Stimulated activated CD8-positive, alpha-beta memory T cell treated with anti-CD3 and anti-CD28 coated beads, Interleukin-7, amount 100 ng/mL, for 24 hours (primary cell): ENCODE results near the gene MESD.

Experiments
- DNase-seq: peaks from one replicate; pipeline ENCODE4 v3.0.0-alpha.2; 2020; ENCODE audit warnings: low read depth

Gene MESD

GRCh38 chr15:80934761-80935221 lies 54.8 kb downstream of the MESD start:
- no peak for DNase-seq

- no peak for DNase-seq
These were observed 56.6 kb downstream of the MESD start for GRCh38 chr15:80932989-80933388.

- no peak for DNase-seq
These were observed 57.2 kb downstream of the MESD start for GRCh38 chr15:80932513-80932815.

- DNase-seq, result no peak
These were observed 57.7 kb downstream of the MESD start for GRCh38 chr15:80931721-80932512.

GRCh38 chr15:80931191-80931590 lies 58.4 kb downstream of the MESD start:
- DNase-seq, result no peak

GRCh38 chr15:80929689-80930088 lies 59.9 kb downstream of the MESD start:
- no peak for DNase-seq

- no peak for DNase-seq
These were observed 60.4 kb downstream of the MESD start for GRCh38 chr15:80929225-80929624.

- DNase-seq, result no peak
These were observed 63.5 kb downstream of the MESD start for GRCh38 chr15:80926126-80926525.

GRCh38 chr15:80925597-80926059 lies 64.0 kb downstream of the MESD start:
- DNase-seq, result no peak

GRCh38 chr15:80924278-80924677 lies 65.3 kb downstream of the MESD start:
- no peak for DNase-seq

GRCh38 chr15:80923668-80924067 lies 66.0 kb downstream of the MESD start:
- DNase-seq, result no peak

GRCh38 chr15:80921736-80922410 lies 67.7 kb downstream of the MESD start:
- no peak for DNase-seq

GRCh38 chr15:80920271-80920699 lies 69.3 kb downstream of the MESD start:
- DNase-seq, result no peak

- no peak for DNase-seq
These were observed 71.3 kb downstream of the MESD start for GRCh38 chr15:80918196-80918783.

GRCh38 chr15:80916056-80916455 lies 73.6 kb downstream of the MESD start:
- DNase-seq, result no peak

- DNase-seq, result no peak
These were observed 74.1 kb downstream of the MESD start for GRCh38 chr15:80915472-80915871.

- DNase-seq, result no peak
These were observed 76.1 kb downstream of the MESD start for GRCh38 chr15:80913541-80913940.

GRCh38 chr15:80912673-80913072 lies 76.9 kb downstream of the MESD start:
- DNase-seq, result no peak

GRCh38 chr15:80911821-80912220 lies 77.8 kb downstream of the MESD start:
- DNase-seq, result no peak

- no peak for DNase-seq
These were observed 83.4 kb downstream of the MESD start for GRCh38 chr15:80906159-80906766.

GRCh38 chr15:80904998-80905397 lies 84.6 kb downstream of the MESD start:
- no peak for DNase-seq

- no peak for DNase-seq
These were observed 87.3 kb downstream of the MESD start for GRCh38 chr15:80902298-80902801.

- no peak for DNase-seq
These were observed 91.6 kb downstream of the MESD start for GRCh38 chr15:80898040-80898439.
